GM18502 (cell line): ENCODE results near the gene SGTA.

ENCODE experiments used
- ATAC-seq: cut with Tn5 transposase; IDR thresholded peaks from one replicate; pipeline ENCODE4 v1.9.1; 2021; ENCODE audit warnings: mild to moderate bottlenecking; ENCODE audit not compliant: unreplicated experiment, poor library complexity

Gene SGTA

DNA sequence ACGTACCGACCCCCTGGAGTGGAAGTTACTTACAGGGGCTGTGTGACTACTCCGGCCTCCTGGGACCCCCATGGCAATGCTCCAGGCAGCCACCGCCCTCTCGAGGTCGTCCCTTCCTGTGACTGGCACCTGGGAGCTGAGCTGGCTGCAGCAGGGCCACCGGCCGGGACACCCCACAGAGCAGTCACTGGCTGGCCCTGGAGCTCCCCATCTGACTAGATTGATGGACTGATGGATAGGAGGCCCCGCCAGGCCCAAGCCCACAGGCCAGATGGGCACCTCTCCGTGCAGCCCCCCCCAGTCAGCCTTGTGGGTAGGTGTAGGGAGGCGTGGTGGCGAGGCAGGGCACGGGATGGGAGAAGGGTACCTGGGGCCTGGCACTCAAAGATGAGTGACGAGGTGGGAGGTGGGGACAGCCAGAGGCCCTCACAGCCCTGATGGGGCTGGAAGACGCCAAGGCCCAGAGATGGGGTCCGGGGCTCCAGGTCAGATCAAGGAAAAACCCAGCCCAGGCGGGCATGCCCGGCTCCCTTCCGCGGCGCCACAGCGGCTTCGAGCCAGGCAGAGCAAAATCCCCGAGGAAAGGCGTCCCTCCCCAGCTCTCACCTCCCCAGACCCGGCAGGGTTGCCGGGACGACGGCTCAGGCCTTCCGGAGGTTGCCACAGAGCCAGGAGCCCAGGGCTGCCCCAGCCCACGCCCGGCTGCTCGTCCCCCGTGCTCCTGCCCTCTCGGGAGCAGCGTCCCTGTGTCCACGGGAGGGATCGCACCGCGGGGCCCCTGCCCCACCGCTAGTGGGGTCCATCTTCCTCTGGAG is 51.7 kb downstream of the SGTA start:
- ATAC-seq: no peak

DNA sequence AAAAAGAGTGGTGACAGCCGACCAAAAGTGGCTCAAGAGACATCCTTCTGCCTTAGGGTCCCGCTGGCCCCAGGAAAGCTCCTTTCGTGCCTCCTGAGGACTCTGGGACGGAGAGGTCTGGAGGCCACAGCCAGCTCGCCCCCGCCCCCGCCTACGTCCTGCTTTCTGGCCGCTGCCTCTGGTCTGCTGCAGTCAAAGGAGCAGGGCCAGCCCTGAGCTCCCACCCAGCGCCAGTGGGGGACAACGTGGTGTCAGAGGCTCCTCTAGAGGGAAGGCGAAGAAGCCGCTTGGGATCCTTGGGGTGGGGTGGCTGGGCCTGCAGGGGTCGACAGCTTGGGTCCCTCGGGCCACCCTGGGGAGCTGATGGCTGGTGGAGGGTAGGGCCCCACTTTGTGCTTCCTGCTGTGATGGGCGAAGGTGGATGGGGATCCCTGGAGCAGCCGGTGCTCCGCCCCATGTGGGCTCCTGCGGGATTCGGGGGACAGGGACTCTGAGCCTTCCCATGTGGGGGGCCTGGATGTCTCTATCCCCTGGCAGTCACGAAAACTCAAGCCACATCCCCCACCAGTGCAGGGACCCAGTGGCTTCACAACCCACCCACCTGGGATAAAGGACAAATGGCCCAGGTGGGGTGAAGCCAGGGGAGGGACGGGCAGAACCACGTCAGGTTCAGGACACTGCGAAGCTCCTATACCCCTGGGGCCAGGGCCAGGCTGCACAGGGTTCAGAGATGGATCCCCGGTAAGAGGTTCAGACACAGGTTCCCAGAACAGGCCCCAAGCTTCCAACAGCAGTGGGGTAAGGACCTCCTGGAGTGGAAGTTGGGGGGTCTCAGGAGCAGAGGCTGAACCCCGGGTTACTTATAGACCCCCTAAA is 52.9 kb downstream of the SGTA start:
- ATAC-seq: no peak

DNA sequence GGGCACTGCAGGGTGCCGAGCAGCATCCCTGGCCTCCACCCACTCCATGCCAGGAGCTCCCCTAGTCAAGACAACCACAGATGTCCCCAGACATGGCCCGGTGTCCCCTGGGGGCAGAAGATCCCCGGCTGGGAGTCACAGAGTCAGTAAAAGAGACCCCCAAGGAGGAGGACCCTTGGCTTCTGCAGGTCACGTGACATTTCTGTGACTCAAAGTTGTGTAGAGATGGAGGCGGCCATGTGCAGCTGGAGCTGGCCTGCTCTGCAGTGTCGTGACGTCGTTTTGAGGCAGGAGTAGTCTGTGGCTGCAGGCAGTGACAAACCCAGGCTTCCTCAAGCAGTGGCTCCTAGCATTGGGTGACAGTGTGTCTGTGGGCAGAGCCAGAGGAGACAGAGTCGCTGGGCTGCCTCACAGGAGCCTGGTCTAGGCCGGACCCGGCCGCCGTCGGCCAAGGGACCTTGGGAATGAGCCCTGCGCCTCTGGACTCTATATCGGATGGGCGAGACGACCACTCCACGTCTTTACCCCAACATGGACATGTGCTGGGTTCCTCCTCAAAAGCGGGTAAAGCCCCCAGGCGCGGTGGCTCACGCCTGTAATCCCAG is 54.2 kb downstream of the SGTA start:
- ATAC-seq: no peak

DNA sequence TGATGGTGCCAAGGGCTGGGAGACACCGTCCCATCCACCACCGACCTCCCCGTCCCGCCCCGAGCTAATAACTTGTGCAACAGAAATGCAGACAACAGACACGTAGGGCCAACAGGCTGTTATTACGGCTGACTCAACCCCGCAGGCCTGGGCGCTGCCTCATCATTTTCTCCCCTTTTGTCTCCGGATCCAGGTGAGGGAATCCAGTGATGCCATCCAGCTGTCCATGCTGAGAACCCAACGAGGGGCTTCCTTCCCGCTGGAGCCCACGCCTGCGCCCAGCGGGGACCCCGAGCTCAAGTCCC is 55.5 kb downstream of the SGTA start:
- no peak for ATAC-seq

DNA sequence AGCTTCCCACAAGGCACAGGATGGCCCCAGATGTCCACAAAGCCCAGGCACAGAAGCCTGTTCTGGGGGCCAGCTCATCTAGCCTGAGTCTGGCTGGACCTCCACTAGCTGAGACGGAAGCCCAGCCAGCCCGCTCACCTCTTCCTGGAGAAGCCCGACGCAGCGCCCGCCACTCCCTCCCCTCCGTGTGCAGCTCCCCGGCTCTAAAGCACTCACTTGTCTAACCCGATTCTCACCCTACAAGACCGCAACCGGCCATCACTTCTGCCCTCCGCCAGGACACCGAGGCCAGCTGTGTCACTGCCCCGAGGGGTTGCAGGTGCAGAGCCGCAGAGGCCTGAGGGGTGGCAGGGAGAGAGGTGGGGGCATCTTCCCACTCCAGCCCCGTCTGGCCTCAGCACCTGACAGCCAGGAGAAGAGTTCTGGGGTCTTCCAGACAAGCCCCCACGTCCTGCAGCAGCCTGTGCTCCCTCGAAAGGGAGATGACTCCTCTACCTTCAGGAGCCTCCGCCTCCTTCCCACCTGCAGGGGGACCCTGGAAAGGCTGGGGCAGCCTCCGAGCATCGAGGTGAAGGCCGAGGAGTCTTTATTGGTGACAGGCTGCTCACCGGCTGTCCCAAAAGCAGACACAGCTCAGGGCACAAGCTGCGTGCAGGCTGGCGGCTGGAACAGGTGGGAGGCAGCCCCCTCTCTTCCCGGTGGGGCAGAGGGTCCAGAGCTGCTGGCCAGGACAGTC is 56.0 kb downstream of the SGTA start:
- no peak for ATAC-seq

DNA sequence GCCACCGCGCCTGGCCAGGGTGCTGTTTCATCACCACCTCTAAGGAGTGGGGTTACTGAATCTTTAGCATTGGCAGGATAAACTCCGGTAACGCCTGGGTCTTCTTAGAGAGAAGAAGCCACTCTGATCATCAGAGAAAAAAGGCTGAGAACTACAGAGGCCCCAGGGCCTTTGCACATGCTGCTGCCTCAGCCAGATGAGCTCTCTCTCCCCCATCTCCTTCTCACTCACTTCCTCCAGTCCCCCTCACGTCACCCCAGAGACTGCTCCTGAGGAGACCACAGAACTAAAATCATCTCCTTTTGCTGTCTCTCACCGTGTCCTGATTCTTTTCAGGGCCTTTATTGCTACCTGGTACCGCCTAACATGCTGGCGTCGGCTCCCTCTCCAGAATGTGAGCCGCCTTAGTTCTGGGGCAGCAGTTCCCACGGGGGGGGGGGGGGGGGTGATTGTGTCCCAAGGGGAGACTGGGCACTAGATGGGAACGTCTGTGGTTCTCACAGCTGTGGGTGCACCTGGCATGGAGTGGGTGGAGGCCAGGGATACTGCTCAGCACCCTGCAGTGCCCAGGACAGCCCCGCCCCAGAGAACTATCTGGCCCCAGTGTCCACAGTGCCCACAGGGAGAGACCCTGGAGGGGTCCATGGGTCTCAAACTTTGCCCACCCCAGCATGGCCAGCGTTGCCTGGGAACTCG is 56.8 kb downstream of the SGTA start:
- no peak for ATAC-seq

DNA sequence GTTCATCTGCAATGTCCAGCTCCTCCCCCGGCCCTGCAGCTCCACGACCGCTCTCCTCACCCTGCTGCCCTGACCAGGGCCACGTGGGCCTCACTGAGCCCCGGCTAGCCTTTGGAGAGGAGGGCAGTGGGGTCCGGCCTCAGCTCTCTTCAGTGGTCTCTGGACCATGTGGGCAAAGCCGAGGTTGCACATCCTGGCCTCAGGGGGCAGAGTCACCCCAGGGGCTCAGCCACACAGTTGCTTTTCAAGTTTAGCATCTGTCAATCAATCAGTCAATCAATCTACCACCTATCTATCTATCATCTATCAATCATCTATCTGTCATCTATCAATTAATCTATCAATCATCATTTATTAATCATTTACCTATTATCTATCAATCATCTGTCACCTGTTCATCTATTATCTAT is 58.9 kb downstream of the SGTA start:
- no peak for ATAC-seq

DNA sequence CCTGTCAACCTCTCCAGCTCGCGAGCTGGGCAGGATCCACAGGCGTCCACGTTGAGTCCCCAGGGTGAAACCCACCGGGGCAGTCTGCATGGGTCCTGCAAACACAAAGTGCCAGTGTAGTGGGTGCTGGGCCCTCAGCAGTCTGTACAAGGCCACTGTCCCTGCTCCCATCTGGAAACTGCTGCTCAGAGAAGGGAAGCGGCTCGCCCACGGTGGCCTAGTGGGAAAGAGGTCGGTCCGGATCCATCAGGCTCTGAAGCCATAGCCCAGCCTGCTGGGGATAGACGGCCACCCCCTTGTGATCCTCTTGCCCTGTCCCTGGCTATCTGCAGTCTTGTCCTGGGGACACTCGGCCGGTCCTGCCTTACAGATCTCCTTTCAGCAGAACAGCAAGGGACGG is 59.3 kb downstream of the SGTA start:
- no peak for ATAC-seq

DNA sequence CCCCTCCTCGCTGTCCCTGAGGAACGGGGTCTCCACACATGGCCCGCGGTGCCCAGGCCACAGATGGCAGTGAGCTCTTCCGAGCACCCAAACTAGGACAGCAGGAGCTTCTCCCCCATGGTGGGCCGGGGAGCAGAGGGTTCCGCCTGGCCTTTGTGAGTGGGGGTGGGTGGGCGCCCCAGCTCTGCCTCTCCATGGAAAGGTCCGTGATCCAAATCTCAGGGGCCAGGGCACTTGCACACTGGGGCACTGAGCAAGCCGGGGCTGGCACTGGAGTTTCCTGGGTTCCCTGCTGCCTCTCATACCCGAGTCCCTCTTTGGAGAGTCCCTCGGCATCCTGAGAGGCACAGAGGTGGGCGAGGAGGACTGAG is 59.7 kb downstream of the SGTA start:
- no peak for ATAC-seq

DNA sequence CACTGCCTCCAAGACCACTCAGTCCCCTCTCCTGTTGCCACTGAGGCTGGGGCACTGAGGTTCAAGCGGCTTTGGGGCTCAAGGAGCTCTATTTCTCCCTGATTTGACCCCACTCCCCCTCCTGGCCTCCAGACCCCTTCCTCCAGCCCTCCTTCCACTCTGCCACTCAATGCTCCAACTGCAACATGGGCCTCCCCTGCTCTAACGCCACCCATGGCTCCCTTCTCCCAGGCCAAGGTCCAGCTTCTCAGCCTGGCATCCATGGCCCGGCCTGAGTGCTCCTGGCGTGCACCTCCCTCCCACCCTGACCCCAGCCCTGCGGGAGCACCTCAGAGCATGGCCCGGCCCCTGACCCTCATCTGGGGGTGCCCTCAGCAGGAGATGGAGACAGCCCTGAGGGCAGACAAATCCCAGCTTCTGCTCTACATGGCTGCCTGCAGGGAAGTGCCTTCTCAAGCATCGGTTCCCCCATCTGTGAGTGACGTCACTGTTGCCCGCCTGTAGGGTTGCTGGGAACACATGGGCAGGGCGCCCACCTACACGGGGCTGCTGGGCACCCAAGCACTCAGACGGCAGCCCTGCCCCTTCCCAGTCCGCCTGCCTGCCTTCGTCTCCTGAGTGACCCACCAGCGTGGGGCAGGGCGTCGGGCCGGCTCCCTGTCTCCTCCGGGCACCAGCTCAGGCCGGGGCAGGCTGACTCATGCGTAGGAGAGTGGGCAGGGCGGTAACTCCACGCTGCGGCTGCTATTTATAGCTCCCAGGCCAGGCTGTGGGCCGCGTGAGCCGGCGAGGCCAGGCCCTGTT is 60.3 kb downstream of the SGTA start:
- no peak for ATAC-seq

DNA sequence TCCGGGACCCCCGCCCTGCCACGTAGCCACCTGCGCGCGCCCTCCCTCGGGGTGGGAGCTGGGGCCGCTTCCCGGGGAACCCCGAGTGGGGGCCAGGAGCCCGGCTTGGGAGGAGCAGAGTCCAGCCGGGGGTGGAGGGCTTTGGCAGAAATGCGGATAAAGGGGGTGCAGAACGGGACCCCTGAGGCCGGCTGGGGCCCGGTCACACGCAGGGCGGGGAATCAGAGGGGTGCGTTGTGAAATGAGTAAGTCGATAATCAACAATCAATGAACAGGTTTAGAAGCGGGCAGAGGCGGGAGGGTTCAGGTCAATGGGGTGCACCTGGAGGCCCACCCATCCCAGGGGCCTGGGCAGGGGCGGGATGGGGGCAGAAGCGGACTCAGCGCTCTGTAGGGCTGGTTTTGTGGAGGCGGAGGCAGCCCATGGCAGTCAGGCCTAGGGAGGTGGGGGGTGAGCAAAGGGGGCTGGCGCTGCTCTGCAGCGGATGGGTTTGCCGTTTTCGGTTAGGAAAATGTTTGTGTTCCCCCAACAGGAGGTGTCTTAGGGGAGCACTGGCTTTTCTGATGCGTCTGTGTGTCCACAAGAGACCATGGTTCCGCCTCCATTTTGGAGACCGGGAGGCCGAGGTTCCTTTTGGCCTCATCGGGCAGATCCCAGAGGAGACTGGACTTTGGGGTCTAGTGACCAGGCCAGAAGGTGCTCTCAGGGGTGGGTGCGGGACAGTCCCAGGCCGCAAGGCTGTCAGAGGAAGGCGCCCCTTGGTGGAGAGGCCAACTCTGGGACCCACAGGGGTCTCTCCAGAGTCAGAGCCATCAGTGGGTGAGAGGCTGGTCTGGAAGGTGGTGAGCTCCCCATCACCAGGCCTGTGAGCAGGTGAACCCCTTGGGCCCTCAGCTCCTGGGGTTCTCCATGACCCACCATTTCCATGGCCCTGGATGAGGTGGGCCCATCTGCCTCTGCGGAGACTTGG is 61.2 kb downstream of the SGTA start:
- ATAC-seq: no peak

DNA sequence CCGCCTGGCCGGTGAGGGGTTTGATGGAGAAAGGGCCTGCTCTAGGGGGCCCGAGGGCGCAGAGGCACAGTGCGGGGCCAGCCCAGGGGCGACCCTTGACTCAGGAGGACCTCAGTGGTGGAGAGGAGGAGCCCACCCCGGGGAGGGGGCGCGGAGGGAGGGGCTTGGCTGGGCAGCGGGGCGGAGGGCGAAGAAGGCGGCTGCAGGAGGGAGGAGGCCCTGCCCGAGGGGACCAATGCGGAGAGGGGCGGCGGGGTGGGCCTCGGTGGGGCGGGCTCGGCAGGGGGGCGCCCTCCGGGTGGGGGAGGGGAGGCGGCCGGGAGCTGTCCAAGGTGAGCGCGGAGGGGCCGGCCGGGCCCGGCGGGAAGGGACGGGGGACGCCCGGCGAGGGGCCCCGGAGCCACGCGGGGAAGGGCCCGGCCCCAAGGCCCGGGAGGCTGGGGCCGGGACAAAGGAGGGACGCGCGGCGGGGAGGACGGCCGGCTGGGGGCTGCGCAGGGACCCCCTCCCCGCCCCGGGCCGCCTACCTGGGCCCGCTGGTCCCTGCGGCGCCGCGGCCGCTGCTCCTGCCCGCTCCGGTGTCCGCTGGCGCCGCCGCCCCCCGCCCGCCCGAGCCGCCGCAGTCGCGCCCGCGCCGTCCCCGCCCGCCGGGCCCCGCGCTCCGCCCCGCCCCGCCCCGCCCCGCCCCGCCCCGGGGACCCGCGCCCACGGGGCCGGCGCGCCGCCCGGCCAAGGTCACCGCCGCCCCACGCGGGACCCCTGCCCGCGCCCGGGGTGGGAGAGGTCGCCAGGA is 62.1 kb downstream of the SGTA start, which contains the start of gene DIRAS1:
Gene DIRAS1, minus strand, starts transcription at position 596 of the 793 bp plus-strand sequence. CDS start 3,566 bp downstream, outside the sequence.
- ATAC-seq: no peak

DNA sequence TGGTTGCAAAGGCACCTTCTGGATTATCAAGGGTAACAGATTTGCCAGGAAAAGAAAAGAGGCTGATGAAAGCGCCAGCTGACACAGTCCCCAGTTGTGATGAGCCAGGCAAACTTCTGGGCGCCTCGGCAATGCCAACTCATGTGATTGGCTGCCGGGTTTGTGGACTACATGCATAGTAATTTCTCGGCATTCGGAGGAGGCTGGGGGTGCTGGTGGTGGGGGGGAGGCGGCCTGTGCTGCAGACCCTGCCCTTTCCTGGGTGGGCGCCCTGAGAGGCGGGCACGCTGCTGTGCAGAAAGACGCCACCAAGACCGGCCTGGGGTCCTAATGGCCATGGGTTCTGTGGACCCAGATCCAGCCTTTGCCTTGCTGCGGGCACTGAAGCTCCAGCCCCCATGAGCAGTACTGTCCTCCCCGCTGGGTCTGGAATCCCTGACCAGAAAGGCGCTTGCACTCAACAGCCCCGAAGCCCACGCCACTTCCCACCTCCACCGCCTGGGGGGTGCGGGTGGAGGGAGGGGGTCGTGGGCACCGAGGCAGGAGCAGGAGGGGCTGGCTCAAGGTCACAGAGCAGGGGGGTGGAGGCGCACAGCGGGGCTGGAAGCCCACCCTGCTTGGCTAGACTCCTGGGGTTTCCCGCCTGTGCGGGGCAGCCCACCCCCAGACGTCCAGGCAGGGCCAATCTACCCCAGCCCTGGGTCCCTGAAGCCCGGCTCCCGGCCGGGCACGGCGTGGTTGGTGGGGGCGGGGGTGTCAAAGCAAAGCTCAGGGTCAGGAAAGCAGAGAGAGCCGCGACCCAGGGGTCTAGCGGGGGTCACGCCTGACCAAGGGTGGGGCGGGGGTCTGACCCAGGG is 62.9 kb downstream of the SGTA start:
- no peak for ATAC-seq

DNA sequence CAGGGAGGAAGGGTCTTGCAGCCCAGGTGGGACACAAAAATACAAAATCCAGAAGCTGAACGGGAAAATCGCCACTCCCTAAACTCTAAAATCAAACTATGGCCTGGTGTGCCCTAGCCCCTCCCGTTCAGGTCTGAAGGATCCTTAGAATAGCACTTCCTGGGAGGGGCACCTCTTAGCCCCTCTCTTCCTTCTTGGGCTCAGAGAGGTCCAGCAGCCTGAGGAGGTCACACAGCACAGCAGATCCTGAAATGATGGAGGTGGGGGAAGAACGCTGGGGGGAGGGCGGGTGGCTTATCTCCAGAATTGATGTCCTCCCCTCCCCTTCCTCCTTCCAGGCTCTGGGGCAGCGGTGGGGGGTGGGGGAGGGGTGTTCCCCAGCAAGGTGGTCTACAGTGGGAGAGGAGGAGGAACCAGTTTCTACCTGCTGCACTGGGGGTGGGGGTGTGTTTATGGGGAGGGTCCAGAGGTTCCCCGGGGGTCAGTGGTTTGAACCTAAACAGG is 63.8 kb downstream of the SGTA start:
- ATAC-seq: no peak

DNA sequence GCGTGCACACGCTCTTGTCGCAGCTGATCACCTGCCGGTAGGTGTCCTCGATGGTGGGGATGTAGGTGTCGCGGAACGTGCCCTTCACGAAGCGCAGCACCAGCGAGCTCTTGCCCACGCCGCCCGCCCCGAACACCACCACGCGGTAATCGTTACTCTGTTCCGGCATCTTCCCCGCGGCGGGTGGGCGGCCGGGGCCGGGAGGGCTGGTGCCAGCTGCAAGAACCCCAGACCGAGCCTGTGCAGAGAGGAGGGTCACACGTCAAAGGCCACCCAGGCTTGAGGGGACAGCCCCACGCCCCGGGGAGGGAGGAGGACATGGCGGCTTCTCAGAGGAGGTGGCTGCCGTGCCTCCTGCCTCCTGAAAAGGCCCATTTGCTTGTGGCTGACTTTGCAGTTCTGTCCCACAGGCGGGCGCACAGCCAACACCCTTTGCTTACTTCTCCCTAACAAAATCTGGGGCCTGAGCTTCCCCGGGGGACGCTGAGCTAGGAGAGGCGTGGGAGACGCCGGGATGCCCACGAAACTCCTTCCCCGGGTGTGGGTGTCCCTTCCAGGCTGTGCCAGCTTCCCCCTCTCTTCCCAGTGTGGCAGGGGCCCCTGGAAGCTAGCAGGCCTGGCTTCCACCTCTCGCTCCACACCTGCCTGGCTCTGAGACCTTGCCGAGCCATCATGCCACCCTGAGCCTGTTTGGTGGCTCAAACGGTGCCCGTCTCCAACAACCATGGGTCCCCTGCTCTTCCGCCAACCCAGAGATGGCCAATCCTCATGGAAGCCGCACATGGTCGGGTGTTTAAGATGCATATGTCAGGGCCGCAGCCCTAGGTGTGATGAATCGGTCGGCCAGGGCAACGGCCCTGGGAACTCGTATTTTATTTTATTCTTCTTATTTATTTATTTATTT is 65.2 kb downstream of the SGTA start:
- ATAC-seq: no peak
